HG02870 (cell line): Measurements from ENCODE around the gene NAV2.
A peak's percentile ranks its signal among the peaks of the same experiment; 100 is the strongest.

Experiments
- ATAC-seq: cut with Tn5 transposase; IDR thresholded peaks from one replicate; pipeline ENCODE4 v1.9.1; 2021; ENCODE audit warnings: mild to moderate bottlenecking, moderate library complexity; ENCODE audit not compliant: unreplicated experiment

NAV2 gene

GRCh38 chr11:19827399-19828135 lies 114.9 kb downstream of the NAV2 start:
- ATAC-seq, result no peak

- peak; percentile 48 for ATAC-seq
These were observed 115.9 kb downstream of the NAV2 start for GRCh38 chr11:19828382-19829108.

- ATAC-seq, result no peak
These were observed 116.6 kb downstream of the NAV2 start for GRCh38 chr11:19829109-19829837.

- ATAC-seq, result no peak
These were observed 119.6 kb downstream of the NAV2 start for GRCh38 chr11:19832086-19832750.

GRCh38 chr11:19832901-19833300 lies 120.3 kb downstream of the NAV2 start:
- no peak for ATAC-seq

GRCh38 chr11:19834771-19835170 lies 122.1 kb downstream of the NAV2 start:
- no peak for ATAC-seq

GRCh38 chr11:19836666-19837065 lies 124.0 kb downstream of the NAV2 start:
- ATAC-seq, result no peak

- ATAC-seq, result no peak
These were observed 126.5 kb downstream of the NAV2 start for GRCh38 chr11:19838994-19839768.

GRCh38 chr11:19840961-19841360 lies 128.3 kb downstream of the NAV2 start:
- ATAC-seq, result no peak

- ATAC-seq, result no peak
These were observed 129.9 kb downstream of the NAV2 start for GRCh38 chr11:19842505-19842904.

- no peak for ATAC-seq
These were observed 130.4 kb downstream of the NAV2 start for GRCh38 chr11:19843079-19843478.

- no peak for ATAC-seq
These were observed 131.4 kb downstream of the NAV2 start for GRCh38 chr11:19844012-19844411.

- no peak for ATAC-seq
These were observed 132.2 kb downstream of the NAV2 start for GRCh38 chr11:19844806-19845205.

- no peak for ATAC-seq
These were observed 133.0 kb downstream of the NAV2 start for GRCh38 chr11:19845626-19846025.

GRCh38 chr11:19846654-19847305 lies 134.1 kb downstream of the NAV2 start:
- ATAC-seq, result no peak

- no peak for ATAC-seq
These were observed 135.6 kb downstream of the NAV2 start for GRCh38 chr11:19848219-19848618.

GRCh38 chr11:19849107-19849789 lies 136.6 kb downstream of the NAV2 start:
- ATAC-seq, result no peak

GRCh38 chr11:19849947-19850593 lies 137.4 kb downstream of the NAV2 start:
- no peak for ATAC-seq

- no peak for ATAC-seq
These were observed 139.7 kb downstream of the NAV2 start for GRCh38 chr11:19852288-19852687.
